GM10248 (cell line): ENCODE measurements around the gene HIF1AN.

Experiments used
- CTCF ChIA-PET: fragments of 300-600 bp; sonication (Branson Sonifier 250); formaldehyde crosslinking; extraction: SDS; loops from one replicate; lab custom pipeline; 2021; ENCODE audit warnings: antibody characterized with exemption; lab: Yijun Ruan, JAX
- POLR2A ChIA-PET: fragments of 350-650 bp; sonication (Branson Sonifier 250); formaldehyde crosslinking; extraction: SDS; loops from one replicate; lab custom pipeline; 2020; ENCODE audit warnings: antibody characterized with exemption; lab: Yijun Ruan, JAX
- DNase-seq: peaks from one replicate; pipeline ENCODE4 v3.0.0; 2012; ENCODE audit errors: extremely low spot score
- CTCF ChIP-seq: IDR thresholded peaks from 2 replicates; pipeline ENCODE4 v1.5.1; 2012; ENCODE audit warnings: mild to moderate bottlenecking, low read depth; ENCODE audit errors: extremely low read depth, missing control alignments, control extremely low read depth

The HIF1AN gene

DNA sequence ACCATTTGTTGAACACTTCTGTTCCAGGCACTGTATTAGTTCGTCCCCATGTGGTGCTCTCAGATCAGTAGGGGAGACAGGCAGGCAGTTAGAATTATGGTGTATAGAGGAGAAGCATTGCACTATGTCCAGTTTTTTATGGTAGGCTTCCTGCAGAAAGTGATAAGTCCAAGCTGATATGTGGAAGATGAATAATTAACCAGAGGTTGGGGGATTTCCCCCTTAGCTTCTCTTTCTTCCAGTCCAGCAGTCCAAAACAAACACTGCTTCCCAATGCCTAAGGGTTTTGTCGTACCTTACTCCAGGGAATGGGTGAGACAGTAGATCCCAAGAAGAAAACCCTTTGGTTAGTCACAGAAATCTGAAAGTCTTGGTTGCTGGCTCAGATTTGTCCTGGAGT is 19.2 kb downstream of the HIF1AN start:
- ChIA-PET POLR2A (interaction anchor here (0.5 kb wide), 1 partner anchor 182 kb away, joined by 3 read pairs; no protein-coding TSS in a partner anchor), CTCF (interaction anchor here (1.3 to 2.0 kb wide), 4 partner anchors 11 to 587 kb away, joined by 3 to 7 read pairs (median 5); no protein-coding TSS in a partner anchor)
- no peak for DNase-seq
- TF ChIP-seq CTCF: no peak

- TF ChIP-seq CTCF: no peak
- POLR2A ChIA-PET: no interaction called here
- DNase-seq: no peak
- CTCF ChIA-PET: interaction anchor here (1.1 to 4.7 kb wide), 6 partner anchors 15 to 318 kb away, joined by 3 to 28 read pairs (median 6); partner anchors contain the start of gene HIF1AN
Measured at GRCh38 chr10:100560248-100560647, 24.5 kb downstream of the HIF1AN start.

DNA sequence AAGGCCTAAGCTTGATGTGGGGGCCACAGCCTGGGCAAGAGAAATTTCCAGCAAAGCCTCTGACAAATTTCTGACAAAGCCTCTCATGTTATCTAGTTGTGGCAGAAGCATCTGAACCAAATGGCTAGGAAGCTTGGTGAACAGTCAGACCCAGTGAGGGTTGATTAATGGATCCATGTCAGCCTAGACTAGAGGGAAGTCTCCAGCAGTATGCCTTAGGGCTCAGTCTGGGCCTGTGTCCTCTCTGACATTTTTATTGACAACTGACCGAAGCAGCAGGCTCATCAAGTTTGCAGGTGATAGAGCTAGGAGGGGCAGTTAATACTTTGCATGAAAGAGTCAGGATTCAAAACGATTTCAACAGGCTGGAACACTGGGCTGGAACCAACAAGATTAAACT is 25.3 kb downstream of the HIF1AN start:
- no peak for TF ChIP-seq CTCF
- POLR2A ChIA-PET: no interaction called here
- no peak for DNase-seq
- CTCF ChIA-PET: interaction anchor here (0.8 to 4.7 kb wide), 8 partner anchors 16 to 317 kb away, joined by 3 to 28 read pairs (median 5); partner anchors contain the start of gene HIF1AN

DNA sequence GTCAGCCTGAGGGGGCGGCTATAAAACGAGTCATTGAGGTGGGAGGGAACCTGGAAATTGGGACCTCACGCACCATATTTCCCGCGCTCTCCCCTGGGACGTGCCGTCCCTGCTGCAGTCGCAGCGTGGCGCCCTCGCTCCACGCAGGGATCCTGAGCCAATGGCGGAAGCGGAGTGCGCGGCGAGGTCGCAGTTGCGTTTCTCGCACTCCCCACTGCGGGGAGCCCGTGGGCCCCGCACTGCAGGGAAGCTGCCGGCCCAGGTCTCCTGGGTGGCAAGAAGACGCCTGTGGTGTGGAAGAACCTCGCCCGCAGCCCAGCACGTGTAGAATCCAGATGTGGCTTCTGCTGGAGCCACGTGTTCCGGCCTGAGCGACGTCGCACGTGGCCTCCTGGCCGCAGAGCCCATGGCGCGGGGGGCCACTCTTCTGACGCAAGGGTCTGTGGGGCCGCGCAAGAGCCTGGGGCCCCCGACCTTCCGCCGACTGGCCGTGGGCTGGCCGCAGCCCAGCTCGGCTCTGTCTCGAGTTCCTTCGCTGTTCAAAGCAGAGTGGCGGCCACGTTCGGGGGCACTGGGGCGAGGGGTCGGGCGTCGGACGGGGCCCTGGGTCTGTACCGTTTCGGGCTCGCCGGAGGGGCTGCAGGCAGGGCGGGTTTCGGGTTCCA is 26.4 kb downstream of the HIF1AN start:
- ChIA-PET CTCF (interaction anchor here (0.7 to 4.7 kb wide), 16 partner anchors 9 to 457 kb away, joined by 3 to 28 read pairs (median 4); no protein-coding TSS in a partner anchor), POLR2A (interaction anchor here (0.6 kb wide), 2 partner anchors 36 to 37 kb away, joined by 3 to 7 read pairs; no protein-coding TSS in a partner anchor)
- DNase-seq: peak; percentile 84
- peak; percentile 87 for TF ChIP-seq CTCF

GRCh38 chr10:100565206-100565985 is 29.7 kb downstream of the HIF1AN start:
- ChIA-PET POLR2A (no interaction called here), CTCF (no interaction called here)
- no peak for DNase-seq
- TF ChIP-seq CTCF: no peak

DNA sequence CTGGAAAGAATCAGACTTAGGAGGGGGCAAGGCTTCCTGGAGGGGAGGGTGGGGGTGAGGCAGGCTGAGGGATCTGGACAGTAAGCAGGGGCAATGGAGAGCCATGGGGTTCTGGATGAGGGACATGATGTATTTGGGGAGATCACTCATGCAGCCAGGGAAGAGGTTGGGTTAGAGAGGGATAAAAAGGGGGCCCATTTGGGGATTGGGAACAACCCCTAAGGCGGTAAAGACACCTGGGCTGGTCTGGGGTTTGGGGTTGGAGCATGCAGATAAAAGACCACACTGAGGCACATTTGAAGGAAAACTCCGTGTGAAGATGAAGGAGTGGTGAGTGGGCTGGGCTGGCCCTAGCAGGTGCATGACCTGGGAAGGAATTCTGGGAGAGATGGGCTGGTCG is 30.8 kb downstream of the HIF1AN start:
- ChIA-PET POLR2A (no interaction called here), CTCF (interaction anchor here (1.0 kb wide), 1 partner anchor 31 kb away, joined by 3 read pairs; the partner anchor contains the start of gene HIF1AN)
- no peak for DNase-seq
- no peak for TF ChIP-seq CTCF
